GM12892 (cell line): ENCODE data around the gene VPS18.

Experiments
- POLR2A ChIP-seq: IDR thresholded peaks from 2 replicates; pipeline ENCODE4 v1.6.1; 2011; ENCODE audit warnings: low read depth, low read length, control low read depth
- POLR2AphosphoS5 ChIP-seq: IDR thresholded peaks from 2 replicates; pipeline ENCODE4 v1.6.1; 2011; ENCODE audit warnings: low read depth, low read length, control low read depth
- TAF1 ChIP-seq: IDR thresholded peaks from 2 replicates; pipeline ENCODE4 v1.6.1; 2011; ENCODE audit warnings: low read depth, mild to moderate bottlenecking, control low read depth, low read length, borderline replicate concordance

DNA sequence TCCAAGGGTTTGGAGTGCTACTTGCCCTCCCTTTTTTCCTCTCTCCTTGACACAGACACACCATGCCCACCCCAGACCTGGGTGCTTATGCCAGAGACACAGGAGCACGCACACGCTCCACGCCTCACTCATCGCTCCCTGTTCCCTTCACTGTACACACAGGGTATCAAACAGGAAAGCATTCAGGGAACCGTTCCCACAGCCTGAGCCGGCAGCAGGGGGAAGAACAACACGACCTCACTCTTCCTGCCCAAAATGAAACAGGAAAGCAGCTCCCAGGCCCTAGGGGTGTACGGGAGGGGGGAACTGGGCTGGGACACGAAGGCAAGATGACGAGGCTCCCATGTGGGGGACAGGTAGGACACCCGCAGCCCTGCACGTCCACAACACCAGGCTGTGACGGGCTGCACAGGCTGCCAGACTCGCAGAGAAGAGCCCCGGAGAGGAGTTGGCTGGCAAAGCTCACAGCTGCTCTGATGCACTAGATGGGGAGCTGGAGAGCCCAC lies 46.1 kb downstream of the VPS18 start:
- TF ChIP-seq POLR2A (no peak), POLR2AphosphoS5 (no peak), TAF1 (no peak)
